Mononuclear cell (primary cell): ENCODE data around the gene GPC5. TPM values are rescaled to one million over a fixed set of nuclear protein-coding genes. Genes with fewer than 3 reads are reported as not detected.

Source experiments
- H3K27me3 ChIP-seq: 2 replicates; pipeline ENCODE4 v1.6.0; 2011; ENCODE audit warnings: low read length, control low read depth; ENCODE audit not compliant: insufficient read depth
- H3K4me1 ChIP-seq: 2 replicates; pipeline ENCODE4 v1.5.1; 2011; ENCODE audit warnings: mild to moderate bottlenecking, low read length, control low read depth; ENCODE audit not compliant: insufficient read depth
- H3K4me3 ChIP-seq: 2 replicates; pipeline ENCODE4 v1.5.1; 2011; ENCODE audit warnings: mild to moderate bottlenecking, low read length, moderate library complexity
- H3K9me3 ChIP-seq: 2 replicates; pipeline ENCODE4 v1.5.1; 2011; ENCODE audit warnings: low read depth, mild to moderate bottlenecking, control low read depth, low read length
- total RNA-seq: library from RNA; depleted of rRNA; stranded (reverse); fragments of >200 nt; gene quantifications from one replicate; pipeline ENCODE4 v1.2.3, GENCODE V29; 2012

The GPC5 gene
- total RNA-seq, 1 donor: 0.21 TPM

DNA sequence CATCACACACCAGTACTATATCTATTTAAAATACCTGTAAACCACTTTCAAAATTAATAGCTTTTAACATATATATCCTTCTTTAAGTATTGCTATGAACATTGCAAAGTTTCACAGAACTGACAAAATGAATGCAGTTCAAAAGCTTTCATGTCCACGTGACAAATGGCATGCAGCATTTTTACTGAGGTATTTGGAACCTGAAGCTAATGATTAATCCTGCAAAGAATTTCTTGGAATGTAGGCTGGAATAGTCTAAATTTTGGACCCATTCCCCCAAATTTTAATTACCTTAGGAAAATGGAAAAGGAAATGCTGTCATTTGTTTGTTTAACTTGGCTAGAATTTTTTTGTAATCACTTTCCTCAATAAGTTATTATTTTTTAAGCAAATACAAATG is 1404.4 kb downstream of the GPC5 start:
- Histone ChIP-seq H3K4me1 (no peaks in the 10 kb centered on the region), H3K9me3 (no peaks in the 10 kb centered on the region), H3K27me3 (no peaks in the 10 kb centered on the region), H3K4me3 (no peak overlapping the region)

DNA sequence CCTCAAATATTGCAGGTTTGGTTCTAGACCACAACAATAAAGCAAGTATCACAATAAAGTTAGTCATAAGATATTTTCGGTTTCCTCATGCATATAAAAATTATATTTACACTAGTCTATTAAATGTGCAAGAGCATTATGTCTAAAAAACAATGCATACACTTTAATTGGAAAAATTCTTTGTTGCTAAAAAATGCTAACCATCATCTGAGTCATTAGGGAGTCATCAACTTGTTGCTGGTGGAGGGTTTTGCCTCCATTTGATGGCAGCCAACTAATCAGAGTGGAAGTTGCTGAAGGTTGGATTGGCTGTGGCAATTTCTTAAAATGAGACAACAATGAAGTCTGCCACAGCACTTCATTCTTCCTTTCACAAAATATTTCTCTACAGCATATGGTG is 1405.9 kb downstream of the GPC5 start:
- H3K4me1 ChIP-seq: no peaks in the 10 kb centered on the region
- no peak overlapping the region for H3K4me3 ChIP-seq
- no peaks in the 10 kb centered on the region for H3K9me3 ChIP-seq

DNA sequence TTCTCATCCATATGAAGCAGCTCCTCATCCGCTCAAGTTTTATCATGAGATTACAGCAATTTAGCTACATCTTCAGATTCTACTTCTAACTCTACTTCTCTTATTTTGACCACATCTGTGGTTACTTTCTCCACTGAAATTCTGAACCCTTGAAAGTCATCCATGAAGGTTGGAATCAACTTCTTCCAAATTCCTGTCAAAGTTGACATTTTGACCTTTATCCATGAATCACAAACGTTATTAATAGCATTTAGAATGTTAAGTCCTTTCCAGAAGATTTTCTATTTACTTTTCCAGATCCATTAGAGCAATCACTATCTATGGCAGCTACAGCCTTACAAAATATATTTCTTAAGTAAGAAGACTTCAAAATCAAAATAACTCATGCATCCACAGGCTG is 1406.5 kb downstream of the GPC5 start:
- no peak overlapping the region for H3K4me3 ChIP-seq
- H3K27me3 ChIP-seq: no peaks in the 10 kb centered on the region
- no peaks in the 10 kb centered on the region for H3K9me3 ChIP-seq
- H3K4me1 ChIP-seq: no peaks in the 10 kb centered on the region

More for the DNA sequence above, 1405.9 kb downstream of the GPC5 start:
- H3K27me3 ChIP-seq: no peaks in the 10 kb centered on the region

DNA sequence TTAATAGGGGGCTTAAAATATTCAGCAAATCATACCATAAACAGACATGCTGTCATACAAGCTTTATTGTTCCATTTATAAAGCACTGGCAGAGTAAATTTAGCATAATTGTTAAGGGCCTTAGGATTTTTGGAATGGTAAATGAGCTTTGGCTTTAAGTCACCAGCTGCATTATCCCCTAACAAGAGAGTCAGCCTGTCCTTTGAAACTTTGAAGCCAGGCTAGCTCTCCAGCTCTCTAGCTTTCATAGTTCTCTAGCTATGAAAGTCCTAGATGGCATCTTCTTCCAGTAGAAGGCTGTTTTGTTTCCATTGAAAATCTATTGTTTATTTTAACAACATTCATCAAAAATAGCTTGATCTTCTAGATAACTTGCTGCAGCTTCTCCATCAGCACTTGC is 1407.3 kb downstream of the GPC5 start:
- Histone ChIP-seq H3K9me3 (no peaks in the 10 kb centered on the region), H3K27me3 (no peaks in the 10 kb centered on the region), H3K4me3 (no peak overlapping the region), H3K4me1 (no peaks in the 10 kb centered on the region)

DNA sequence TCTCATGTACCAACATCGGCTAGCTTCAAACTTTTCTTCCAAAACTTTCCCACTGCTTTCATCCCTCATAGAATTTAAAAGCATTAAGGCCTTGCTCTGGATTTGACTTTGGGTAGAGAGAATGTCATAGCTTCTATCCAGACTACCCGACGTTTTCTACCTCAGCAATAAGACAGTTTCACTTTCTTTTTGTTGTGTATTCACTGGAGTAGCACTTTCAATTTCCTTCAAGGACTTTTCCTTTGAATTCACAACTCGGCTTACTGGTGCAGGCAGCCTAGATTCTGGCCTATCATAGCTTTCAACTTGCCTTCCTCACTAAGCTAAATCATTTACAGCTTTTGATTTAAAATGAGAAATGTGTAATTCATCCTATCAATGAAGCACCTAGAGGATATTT is 1407.8 kb downstream of the GPC5 start:
- Histone ChIP-seq H3K27me3 (no peaks in the 10 kb centered on the region), H3K4me3 (no peak overlapping the region), H3K9me3 (no peaks in the 10 kb centered on the region), H3K4me1 (no peaks in the 10 kb centered on the region)

DNA sequence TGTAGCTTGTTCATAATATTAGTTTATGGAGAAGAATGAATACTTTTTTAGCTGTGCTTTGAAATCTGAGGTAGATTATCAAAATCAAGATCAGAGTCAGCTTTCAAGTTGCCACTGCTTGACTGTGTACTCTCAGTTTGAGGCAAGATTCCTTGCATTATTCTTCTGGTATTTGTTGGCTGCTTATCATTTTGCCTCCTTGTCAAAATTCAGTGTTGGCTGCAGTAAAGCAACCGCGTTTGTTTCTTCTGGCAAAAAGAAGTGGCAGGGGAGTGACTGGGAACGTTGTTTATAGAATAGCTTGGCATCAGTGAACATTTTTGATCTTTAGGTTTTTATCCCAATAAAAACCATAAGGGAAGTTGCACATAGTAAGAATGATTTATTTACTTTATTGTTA is 1408.9 kb downstream of the GPC5 start:
- Histone ChIP-seq H3K4me3 (no peak overlapping the region), H3K9me3 (no peaks in the 10 kb centered on the region), H3K4me1 (no peaks in the 10 kb centered on the region), H3K27me3 (no peaks in the 10 kb centered on the region)

DNA sequence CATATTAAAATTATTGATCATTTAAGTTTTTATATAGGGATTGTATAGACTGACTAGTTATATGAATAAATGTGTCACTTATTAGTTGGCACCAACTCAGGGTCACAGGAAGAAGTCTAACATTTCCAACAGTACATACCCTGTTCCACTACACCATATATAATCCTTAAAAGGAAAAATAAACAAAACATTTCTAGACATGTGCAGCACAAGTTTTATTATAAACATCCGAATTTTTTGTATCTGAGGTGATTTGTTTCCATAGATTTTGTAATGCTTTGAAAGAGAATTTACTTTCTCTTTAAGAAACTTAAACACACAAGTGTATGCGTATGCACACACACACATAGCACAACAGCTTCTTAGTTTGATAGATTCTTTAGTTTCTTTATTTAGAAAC is 1409.5 kb downstream of the GPC5 start:
- Histone ChIP-seq H3K4me1 (no peaks in the 10 kb centered on the region), H3K27me3 (no peaks in the 10 kb centered on the region), H3K9me3 (no peaks in the 10 kb centered on the region), H3K4me3 (no peak overlapping the region)

DNA sequence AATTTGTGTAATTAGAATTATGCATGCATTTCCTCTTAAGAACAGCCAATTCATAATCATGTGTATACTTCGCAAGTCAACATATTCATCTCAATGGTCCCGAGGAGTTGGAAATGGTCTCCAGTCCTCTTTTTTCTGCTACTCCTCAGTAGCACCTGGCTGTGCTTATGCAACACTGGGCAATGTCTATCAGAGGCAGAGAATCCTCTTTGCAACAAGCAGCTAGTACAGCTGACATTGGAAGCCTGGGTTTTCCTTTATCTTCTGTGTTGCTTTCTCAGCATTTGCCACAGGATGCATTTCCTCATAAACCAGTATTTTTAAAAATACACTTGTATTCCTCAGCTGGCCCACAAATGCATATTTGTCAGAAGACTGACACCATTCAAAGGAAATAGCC is 1422.9 kb downstream of the GPC5 start:
- Histone ChIP-seq H3K9me3 (no peaks in the 10 kb centered on the region), H3K4me1 (no peaks in the 10 kb centered on the region), H3K27me3 (no peaks in the 10 kb centered on the region), H3K4me3 (no peak overlapping the region)

DNA sequence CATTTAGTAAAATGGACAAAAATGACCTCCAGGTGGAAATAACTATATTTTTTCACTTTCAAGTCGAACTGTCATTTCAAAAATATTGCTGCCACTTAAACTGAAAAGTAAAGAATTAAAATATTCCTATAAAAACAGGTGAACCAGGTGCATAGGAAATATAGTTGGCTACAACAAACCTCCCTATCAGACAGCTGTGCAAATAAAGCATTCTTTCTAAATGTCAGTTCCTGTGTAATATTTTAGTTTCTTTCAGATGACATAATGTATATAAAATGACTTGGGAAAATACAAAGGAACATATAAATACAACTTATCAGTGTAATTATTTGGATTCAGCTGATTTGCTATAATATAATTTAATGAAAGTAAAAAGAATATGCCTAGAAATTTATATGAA is 1424.6 kb downstream of the GPC5 start:
- Histone ChIP-seq H3K4me3 (no peak overlapping the region), H3K27me3 (no peaks in the 10 kb centered on the region), H3K4me1 (no peaks in the 10 kb centered on the region), H3K9me3 (no peaks in the 10 kb centered on the region)

DNA sequence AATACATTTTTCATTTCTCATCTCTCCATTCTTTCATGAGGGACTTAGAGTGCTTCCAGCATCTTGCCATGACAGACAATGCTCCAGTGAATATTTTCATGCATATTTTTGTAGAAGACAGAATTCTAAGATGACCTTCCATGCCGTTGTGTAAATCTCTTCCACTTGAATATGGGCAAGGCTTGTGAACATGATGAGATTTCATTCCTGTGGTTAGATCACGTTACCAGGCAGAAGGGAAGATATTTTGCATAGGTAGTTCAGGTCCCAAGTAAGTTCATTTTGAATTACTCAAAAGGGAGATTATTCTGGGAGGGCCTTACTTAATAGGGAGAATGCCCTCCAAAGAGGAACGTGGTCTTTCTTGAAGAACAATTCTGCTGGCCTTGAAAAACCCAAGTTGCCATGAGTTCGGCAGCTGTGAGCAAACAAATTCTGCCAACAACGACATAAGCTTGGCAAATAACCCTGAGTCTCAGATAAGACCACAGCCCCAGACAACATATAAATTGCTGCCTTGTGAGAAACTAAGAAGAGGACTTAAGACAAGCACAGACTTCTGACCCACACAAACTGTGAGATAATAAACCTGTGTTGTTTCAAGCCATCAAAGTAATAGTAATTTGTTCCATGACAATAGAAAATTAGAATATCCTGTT is 1427.6 kb downstream of the GPC5 start:
- Histone ChIP-seq H3K4me3 (no peak overlapping the region), H3K27me3 (no peaks in the 10 kb centered on the region), H3K4me1 (no peaks in the 10 kb centered on the region), H3K9me3 (peaks cover 1% of the 10 kb centered on the region)

DNA sequence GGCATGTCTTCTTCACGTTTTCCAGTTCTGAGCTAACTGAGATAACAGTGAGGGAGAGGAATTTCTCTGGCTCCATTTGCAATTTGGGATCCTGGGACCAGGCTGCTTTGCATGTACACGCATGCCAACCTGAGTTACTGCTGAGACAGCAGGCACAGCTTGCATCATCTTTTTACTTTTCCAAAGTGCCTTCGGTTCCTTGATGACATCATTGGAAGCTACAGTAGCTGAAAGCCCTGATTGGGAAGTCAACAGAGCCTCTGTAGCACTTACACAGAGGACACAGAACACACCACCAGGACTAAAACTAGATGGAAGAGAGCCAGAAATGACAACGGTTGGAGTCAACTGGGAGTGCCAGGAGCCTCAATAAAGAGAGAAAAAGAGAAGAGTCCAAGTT is 1429.1 kb downstream of the GPC5 start:
- Histone ChIP-seq H3K9me3 (peaks cover 9% of the 10 kb centered on the region), H3K27me3 (no peaks in the 10 kb centered on the region), H3K4me1 (no peaks in the 10 kb centered on the region), H3K4me3 (no peak overlapping the region)

DNA sequence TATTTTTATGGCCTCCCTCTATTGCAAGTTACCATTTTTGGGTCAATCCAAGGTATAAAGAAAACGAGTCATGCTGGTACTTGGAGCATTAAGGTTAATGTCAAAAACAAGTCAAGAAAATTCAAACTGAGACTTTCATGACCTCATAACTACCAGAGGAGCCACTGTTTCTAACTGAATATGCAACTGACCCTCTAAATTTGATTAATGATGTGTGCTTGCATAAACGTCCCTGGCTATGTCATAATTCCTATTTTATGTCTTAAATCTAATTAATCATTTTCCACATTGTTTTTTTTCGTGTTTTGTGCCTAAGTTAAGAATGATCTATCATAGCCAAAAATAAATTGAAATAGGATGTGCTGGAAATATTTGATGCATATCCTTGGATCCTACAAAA is 1431.5 kb downstream of the GPC5 start:
- no peaks in the 10 kb centered on the region for H3K4me1 ChIP-seq
- no peaks in the 10 kb centered on the region for H3K27me3 ChIP-seq
- peaks cover 9% of the 10 kb centered on the region for H3K9me3 ChIP-seq
- H3K4me3 ChIP-seq: no peak overlapping the region

DNA sequence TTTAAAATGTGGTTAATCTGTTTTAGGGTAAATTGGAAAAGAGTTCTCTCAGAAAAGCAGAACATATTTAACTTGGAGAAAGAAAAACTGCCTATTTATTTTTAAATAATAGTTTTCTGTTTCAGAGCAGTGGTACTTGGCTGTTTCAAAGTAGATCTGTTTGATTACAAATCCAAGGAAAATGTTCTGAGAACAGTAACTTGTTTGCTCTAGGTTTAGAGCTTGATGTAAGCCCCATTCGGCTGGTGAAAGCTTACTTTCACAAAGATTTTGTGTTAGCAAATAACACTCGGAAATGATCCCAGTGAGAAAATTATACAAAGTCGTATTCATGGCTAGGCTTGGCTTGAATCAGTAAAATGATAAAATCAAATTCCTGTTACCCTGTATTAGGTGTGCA is 1432.4 kb downstream of the GPC5 start:
- no peaks in the 10 kb centered on the region for H3K4me1 ChIP-seq
- H3K4me3 ChIP-seq: no peak overlapping the region
- no peaks in the 10 kb centered on the region for H3K27me3 ChIP-seq

DNA sequence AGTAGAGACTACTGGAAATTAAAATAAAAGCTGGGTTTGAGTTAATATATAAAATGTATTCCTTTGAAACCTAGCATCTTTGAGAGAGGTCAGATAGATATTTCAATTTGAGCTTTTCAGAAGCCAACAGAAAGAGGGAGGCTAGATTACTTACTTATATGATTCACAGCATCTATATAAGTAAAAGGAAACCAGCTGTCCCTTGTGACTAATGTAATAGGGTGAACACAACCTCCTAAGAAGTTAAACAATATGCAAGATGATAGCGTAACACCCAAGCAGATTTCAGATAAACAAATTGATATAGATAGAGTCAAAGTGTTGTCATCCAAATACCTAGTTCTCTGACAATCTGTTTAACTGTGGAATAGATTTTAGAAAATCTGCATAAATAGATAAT is 1434.7 kb downstream of the GPC5 start:
- peaks cover 9% of the 10 kb centered on the region for H3K9me3 ChIP-seq
- H3K27me3 ChIP-seq: no peaks in the 10 kb centered on the region
- H3K4me1 ChIP-seq: no peaks in the 10 kb centered on the region
- no peak overlapping the region for H3K4me3 ChIP-seq

More for the DNA sequence above, 1432.4 kb downstream of the GPC5 start:
- H3K9me3 ChIP-seq: peaks cover 9% of the 10 kb centered on the region

DNA sequence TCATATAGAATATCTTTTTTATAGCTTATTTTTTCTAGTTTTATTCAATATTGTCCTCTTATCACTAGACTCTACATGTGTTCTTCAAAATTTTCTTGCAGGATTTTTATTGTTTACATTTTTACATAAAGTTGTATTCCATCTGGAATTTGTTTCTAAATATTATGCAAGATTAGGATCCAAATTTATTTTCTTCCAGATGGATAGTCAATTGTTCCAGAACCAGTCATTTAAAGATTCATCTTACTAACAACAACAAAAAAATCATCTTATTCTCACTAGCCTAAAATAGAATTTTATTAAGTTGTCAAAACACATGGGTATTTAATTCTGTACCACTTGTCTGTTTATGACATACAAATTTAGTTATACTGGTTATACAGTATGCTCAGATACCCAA is 1437.8 kb downstream of the GPC5 start:
- no peak overlapping the region for H3K4me3 ChIP-seq
- no peaks in the 10 kb centered on the region for H3K4me1 ChIP-seq
- peaks cover 7% of the 10 kb centered on the region for H3K9me3 ChIP-seq
- no peaks in the 10 kb centered on the region for H3K27me3 ChIP-seq

DNA sequence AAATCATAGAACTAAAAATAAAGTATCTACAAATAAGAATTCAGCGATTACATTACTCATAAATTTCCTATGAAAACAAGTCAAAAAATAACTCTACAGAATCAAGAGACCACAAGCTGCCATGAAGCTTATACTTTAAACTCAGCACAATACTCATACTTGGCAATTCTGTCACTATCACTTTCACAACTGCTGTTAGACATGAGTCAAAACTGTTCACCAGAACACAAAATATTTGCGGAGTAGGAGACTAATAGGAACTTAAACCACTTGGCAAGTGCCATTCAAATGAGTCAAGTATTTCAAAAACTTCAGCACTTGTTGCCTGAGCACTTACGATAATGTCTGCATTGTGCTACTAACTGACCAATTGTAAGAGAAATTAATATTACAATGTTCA is 1440.4 kb downstream of the GPC5 start:
- Histone ChIP-seq H3K4me1 (no peaks in the 10 kb centered on the region), H3K9me3 (no peaks in the 10 kb centered on the region), H3K4me3 (no peak overlapping the region), H3K27me3 (no peaks in the 10 kb centered on the region)
